Measurements from ENCODE around the gene NARS2. TPM values are rescaled to one million over a fixed set of nuclear protein-coding genes. Genes with fewer than 3 reads are reported as not detected.

NARS2 gene
- total RNA-seq, 1 donor = 7.8 TPM

GRCh38 chr11:78460471-78460870 lies 114.2 kb downstream of the NARS2 start:
- peaks cover 6% of the 10 kb centered on the region for H3K4me1 ChIP-seq (ENCODE audit: insufficient read depth, low read length)
- H3K4me3 ChIP-seq (ENCODE audit: low read length) = no peak overlapping the region
- H3K27me3 ChIP-seq (ENCODE audit: insufficient read depth, low read length) = no peaks in the 10 kb centered on the region
- no peaks in the 10 kb centered on the region for H3K9me3 ChIP-seq (ENCODE audit: low read depth, low read length)

GRCh38 chr11:78459738-78460137 lies 114.9 kb downstream of the NARS2 start:
- Histone ChIP-seq H3K9me3 (ENCODE audit: low read depth, low read length) (no peaks in the 10 kb centered on the region), H3K27me3 (ENCODE audit: insufficient read depth, low read length) (no peaks in the 10 kb centered on the region), H3K4me1 (ENCODE audit: insufficient read depth, low read length) (no peaks in the 10 kb centered on the region), H3K4me3 (ENCODE audit: low read length) (no peak overlapping the region)

GRCh38 chr11:78457448-78457847 lies 117.2 kb downstream of the NARS2 start:
- no peaks in the 10 kb centered on the region for H3K9me3 ChIP-seq (ENCODE audit: low read depth, low read length)
- no peak overlapping the region for H3K4me3 ChIP-seq (ENCODE audit: low read length)
- H3K4me1 ChIP-seq (ENCODE audit: insufficient read depth, low read length) = peaks cover 5% of the 10 kb centered on the region
- H3K27me3 ChIP-seq (ENCODE audit: insufficient read depth, low read length) = no peaks in the 10 kb centered on the region

GRCh38 chr11:78453140-78453935 lies 121.3 kb downstream of the NARS2 start:
- peaks cover 5% of the 10 kb centered on the region for H3K4me1 ChIP-seq (ENCODE audit: insufficient read depth, low read length)
- H3K9me3 ChIP-seq (ENCODE audit: low read depth, low read length) = no peaks in the 10 kb centered on the region
- H3K27me3 ChIP-seq (ENCODE audit: insufficient read depth, low read length) = no peaks in the 10 kb centered on the region
- no peak overlapping the region for H3K4me3 ChIP-seq (ENCODE audit: low read length)

- peaks cover 5% of the 10 kb centered on the region for H3K4me1 ChIP-seq (ENCODE audit: insufficient read depth, low read length)
- H3K27me3 ChIP-seq (ENCODE audit: insufficient read depth, low read length) = no peaks in the 10 kb centered on the region
- no peak overlapping the region for H3K4me3 ChIP-seq (ENCODE audit: low read length)
- no peaks in the 10 kb centered on the region for H3K9me3 ChIP-seq (ENCODE audit: low read depth, low read length)
Measured at GRCh38 chr11:78451371-78452150, 123.1 kb downstream of the NARS2 start.

- Histone ChIP-seq H3K9me3 (ENCODE audit: low read depth, low read length) (no peaks in the 10 kb centered on the region), H3K27me3 (ENCODE audit: insufficient read depth, low read length) (no peaks in the 10 kb centered on the region), H3K4me1 (ENCODE audit: insufficient read depth, low read length) (peaks cover 5% of the 10 kb centered on the region), H3K4me3 (ENCODE audit: low read length) (no peak overlapping the region)
Measured at GRCh38 chr11:78450866-78451265, 123.8 kb downstream of the NARS2 start.

- Histone ChIP-seq H3K9me3 (ENCODE audit: low read depth, low read length) (no peaks in the 10 kb centered on the region), H3K4me3 (ENCODE audit: low read length) (no peak overlapping the region), H3K27me3 (ENCODE audit: insufficient read depth, low read length) (no peaks in the 10 kb centered on the region), H3K4me1 (ENCODE audit: insufficient read depth, low read length) (peaks cover 5% of the 10 kb centered on the region)
Measured at GRCh38 chr11:78449866-78450265, 124.8 kb downstream of the NARS2 start.

GRCh38 chr11:78446210-78446609 lies 128.5 kb downstream of the NARS2 start:
- H3K4me3 ChIP-seq (ENCODE audit: low read length) = no peak overlapping the region
- no peaks in the 10 kb centered on the region for H3K27me3 ChIP-seq (ENCODE audit: insufficient read depth, low read length)
- H3K4me1 ChIP-seq (ENCODE audit: insufficient read depth, low read length) = no peaks in the 10 kb centered on the region
- no peaks in the 10 kb centered on the region for H3K9me3 ChIP-seq (ENCODE audit: low read depth, low read length)

- no peaks in the 10 kb centered on the region for H3K4me1 ChIP-seq (ENCODE audit: insufficient read depth, low read length)
- H3K4me3 ChIP-seq (ENCODE audit: low read length) = no peak overlapping the region
- H3K9me3 ChIP-seq (ENCODE audit: low read depth, low read length) = no peaks in the 10 kb centered on the region
- no peaks in the 10 kb centered on the region for H3K27me3 ChIP-seq (ENCODE audit: insufficient read depth, low read length)
Measured at GRCh38 chr11:78444726-78445125, 129.9 kb downstream of the NARS2 start.

- H3K27me3 ChIP-seq (ENCODE audit: insufficient read depth, low read length) = no peaks in the 10 kb centered on the region
- peaks cover 11% of the 10 kb centered on the region for H3K4me1 ChIP-seq (ENCODE audit: insufficient read depth, low read length)
- no peaks in the 10 kb centered on the region for H3K9me3 ChIP-seq (ENCODE audit: low read depth, low read length)
- H3K4me3 ChIP-seq (ENCODE audit: low read length) = no peak overlapping the region
Measured at GRCh38 chr11:78441956-78442355, 132.7 kb downstream of the NARS2 start.

GRCh38 chr11:78438298-78438975 lies 136.2 kb downstream of the NARS2 start:
- H3K4me1 ChIP-seq (ENCODE audit: insufficient read depth, low read length) = peaks cover 11% of the 10 kb centered on the region
- H3K9me3 ChIP-seq (ENCODE audit: low read depth, low read length) = no peaks in the 10 kb centered on the region
- H3K27me3 ChIP-seq (ENCODE audit: insufficient read depth, low read length) = no peaks in the 10 kb centered on the region
- H3K4me3 ChIP-seq (ENCODE audit: low read length) = no peak overlapping the region

GRCh38 chr11:78432956-78433355 lies 141.7 kb downstream of the NARS2 start:
- Histone ChIP-seq H3K9me3 (ENCODE audit: low read depth, low read length) (no peaks in the 10 kb centered on the region), H3K27me3 (ENCODE audit: insufficient read depth, low read length) (no peaks in the 10 kb centered on the region), H3K4me1 (ENCODE audit: insufficient read depth, low read length) (peaks cover 18% of the 10 kb centered on the region), H3K4me3 (ENCODE audit: low read length) (no peak overlapping the region)

GRCh38 chr11:78432058-78432515 lies 142.6 kb downstream of the NARS2 start:
- H3K27me3 ChIP-seq (ENCODE audit: insufficient read depth, low read length) = no peaks in the 10 kb centered on the region

GRCh38 chr11:78429660-78430059 lies 145.0 kb downstream of the NARS2 start:
- no peaks in the 10 kb centered on the region for H3K9me3 ChIP-seq (ENCODE audit: low read depth, low read length)
- H3K27me3 ChIP-seq (ENCODE audit: insufficient read depth, low read length) = no peaks in the 10 kb centered on the region
- peaks cover 47% of the 10 kb centered on the region for H3K4me1 ChIP-seq (ENCODE audit: insufficient read depth, low read length)
- no peak overlapping the region for H3K4me3 ChIP-seq (ENCODE audit: low read length)

More at GRCh38 chr11:78432058-78432515, 142.6 kb downstream of the NARS2 start:
- H3K4me3 ChIP-seq (ENCODE audit: low read length) = no peak overlapping the region
- peaks cover 26% of the 10 kb centered on the region for H3K4me1 ChIP-seq (ENCODE audit: insufficient read depth, low read length)
- H3K9me3 ChIP-seq (ENCODE audit: low read depth, low read length) = no peaks in the 10 kb centered on the region

GRCh38 chr11:78429209-78429608 lies 145.5 kb downstream of the NARS2 start:
- H3K4me3 ChIP-seq (ENCODE audit: low read length) = no peak overlapping the region
- peaks cover 50% of the 10 kb centered on the region for H3K4me1 ChIP-seq (ENCODE audit: insufficient read depth, low read length)
- no peaks in the 10 kb centered on the region for H3K9me3 ChIP-seq (ENCODE audit: low read depth, low read length)
- no peaks in the 10 kb centered on the region for H3K27me3 ChIP-seq (ENCODE audit: insufficient read depth, low read length)
